Stimulated activated CD8-positive, alpha-beta memory T cell treated with anti-CD3 and anti-CD28 coated beads, Interleukin-4, amount 100 ng/mL, for 24 hours (primary cell): ENCODE results near the gene SEMA3B.
"Not testable (repeated sequence)": the region's sequence is repeated elsewhere in the genome, so short reads cannot be mapped to it uniquely, and the experiment has no call there.

ENCODE experiments used
- DNase-seq: peaks from one replicate; pipeline ENCODE4 v3.0.0-alpha.2; 2020; ENCODE audit warnings: low read depth

Gene SEMA3B

GRCh38 chr3:50294089-50294488, 25.1 kb downstream of the SEMA3B start:
- no peak for DNase-seq

DNA sequence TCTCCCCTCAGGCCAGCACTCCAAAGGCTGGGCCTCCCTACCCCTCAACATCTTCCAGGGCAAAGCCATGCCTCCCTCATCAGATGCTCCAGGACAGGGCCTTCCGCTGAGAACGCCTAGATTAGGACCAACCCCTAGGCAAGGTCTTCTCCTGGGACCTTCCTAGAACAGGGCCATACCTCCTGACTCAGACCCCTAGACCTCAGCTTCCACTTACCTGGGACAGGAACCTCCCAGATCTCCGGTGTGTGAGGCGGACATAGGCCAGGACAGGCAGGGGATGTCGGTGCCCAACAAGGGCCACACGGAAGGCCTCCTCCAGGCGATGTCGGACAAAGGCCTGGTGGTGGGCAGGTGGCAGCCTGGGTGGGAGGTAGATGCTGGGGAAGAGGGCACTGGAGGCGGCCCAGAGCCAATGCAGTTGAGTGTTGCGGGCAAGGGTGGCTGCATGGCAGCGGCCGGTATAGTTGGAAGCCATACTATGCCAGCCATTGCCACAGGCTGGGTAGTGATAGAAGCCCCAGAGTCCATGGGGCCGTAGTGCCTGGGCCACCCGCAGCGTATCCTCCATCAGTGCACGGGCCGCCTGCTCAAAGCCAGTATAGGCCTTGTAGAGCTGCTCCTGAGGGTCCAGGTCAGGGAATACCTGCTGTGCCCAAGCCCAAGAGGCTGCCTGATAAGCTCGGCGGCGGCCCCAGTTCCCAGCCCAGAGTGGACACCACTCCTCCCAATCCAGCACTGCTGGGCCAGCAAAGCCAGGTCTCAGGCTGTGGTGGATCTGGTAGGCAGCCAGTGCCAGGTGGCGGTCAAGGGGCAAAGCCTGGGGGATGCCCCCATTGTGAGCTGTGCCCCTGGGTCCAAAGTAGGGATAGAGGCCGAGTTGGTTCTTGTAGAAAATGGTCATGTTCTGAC, 25.8 kb downstream of the SEMA3B start:
- no peak for DNase-seq

DNA sequence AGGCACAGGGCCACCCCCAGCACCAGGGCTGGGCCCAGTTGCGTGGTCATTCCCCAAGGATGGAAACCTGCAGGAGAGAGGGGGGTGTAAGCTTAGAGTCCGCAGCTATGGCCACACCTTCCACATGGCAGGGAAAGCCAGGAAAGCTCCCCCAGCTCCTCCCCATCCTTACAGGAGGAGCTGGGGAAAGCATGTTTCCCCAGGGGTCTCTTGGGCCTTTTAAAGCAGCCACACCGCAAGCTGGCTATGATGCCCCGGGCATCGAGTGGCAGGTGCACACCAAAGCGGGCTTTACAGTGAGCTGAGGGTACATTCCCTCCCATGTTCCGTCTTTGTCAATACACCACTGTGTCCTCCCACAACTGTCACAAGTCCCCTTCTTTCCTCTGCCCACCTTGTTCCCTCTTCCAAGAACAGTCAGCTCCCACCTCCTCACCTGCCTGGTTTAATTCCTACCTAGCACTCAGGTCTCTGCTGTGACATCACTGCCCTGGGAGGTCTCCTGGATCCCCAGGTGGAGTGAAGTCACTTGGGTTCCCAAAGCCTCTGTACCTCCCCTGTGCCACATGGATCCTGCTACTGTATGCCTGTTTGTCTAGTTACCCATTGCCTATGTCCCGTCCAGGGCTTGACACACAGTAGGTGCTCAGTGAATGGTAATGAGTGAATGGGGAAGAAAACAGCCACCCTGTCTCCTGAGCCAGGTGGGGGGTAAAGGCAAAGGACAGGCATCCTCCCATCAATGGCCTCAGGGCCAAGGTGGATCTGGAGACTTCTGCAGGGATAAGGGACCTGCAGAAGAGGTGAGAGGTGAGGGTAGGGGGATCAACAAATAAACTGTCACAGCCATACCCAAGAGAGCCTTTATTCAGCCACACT, 26.8 kb downstream of the SEMA3B start:
- no peak for DNase-seq

- DNase-seq = no peak
These were observed 27.9 kb downstream of the SEMA3B start for GRCh38 chr3:50296721-50297383.

DNA sequence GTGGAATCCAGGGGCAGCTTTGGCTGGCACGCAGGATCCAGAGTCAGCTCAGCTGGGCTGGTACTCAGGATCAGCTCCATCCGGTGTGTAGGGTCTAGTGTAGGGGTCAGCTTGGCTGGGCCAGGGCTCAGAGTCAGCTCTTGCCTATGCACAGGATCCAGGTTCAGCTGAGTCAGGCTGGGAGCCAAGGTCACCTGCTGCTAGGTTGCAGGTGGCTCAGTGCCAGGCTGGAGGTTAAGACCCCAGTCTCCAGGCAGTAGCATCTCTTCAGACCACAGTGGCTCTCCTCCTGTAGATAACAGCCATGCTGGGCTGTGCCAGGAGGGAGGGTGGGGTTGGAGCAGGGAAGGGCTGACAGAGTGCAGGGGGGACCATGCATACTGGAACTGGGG, 28.4 kb downstream of the SEMA3B start:
- no peak for DNase-seq

DNA sequence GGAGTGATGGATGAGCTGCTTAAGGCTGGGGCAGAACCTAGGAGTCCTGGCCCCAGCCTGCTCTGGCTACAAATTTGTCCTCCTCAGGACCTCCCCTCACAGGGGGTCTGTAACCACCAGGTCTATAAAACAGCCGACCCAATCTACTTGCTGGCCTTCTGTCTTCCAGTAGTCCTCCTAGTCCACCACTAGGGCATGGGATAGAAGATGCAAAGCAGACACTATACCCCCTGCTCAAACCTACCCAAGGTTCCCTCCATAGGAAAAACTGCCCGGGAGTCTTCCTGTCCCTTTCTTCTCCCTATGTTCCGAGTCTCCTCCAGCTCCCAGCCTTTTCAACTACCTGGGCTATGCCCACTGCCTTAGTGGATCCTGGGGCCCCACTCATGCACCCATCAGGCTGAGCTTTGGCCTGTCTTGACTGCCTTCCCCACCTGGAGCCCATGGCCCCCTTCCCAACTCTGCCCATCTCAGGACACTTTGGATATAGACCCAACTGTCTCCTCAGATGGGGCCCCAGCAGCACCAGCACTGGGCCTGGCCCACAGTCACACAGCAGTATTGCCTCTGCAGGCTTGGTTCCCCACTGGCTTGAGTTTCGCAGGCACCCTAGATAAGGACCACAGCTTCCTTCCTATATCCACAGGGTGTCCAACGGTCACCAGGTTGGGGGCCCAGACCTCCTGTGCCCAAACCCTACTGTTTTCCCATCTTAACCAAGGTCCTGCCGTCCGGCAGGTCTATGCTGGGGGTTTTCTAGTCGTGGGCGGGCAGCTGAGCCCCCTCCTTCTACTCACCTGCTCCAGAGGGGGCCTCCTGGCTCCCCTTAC, 29.2 kb downstream of the SEMA3B start:
- DNase-seq = no peak

DNA sequence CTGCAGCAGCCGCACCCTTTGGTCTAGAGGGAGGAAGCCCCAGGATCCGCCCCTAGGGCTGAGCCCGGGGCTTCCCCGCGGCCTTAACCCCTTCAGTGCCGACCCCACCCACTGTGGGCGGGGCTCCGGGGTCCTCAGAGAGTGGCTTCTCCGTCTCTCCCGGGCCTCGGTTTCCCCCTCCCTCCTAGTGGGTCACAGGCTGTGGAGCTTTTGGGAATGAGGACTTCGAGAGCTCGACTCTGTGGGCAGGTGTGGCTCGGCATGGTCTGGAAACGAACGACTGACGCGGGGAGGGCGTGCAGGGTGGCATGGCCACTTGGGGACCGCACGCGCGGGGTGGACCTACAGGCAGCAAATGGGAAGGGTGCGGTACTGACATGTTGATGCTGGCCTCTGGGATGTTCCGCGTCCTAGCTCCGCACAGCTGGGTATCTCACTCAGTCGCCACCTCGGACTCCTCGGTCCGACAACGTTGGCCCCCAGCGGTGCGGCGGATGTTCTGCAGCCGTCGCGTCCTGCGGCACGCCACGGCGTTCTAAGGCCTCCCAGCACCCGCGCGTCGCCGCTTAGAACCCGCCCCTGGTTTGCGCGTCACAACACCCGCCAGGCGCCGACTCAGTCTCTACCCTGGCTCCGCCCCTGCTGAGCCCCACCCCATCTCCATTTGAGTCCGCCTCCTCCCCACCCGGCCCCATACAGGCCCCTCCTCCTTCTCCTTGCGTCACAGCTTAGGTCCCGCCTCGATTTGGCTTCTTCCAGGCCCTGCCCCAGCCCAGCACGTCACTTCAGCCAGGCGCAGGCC, 30.1 kb downstream of the SEMA3B start, which contains the start of the genes HYAL3 and NAA80:
Gene HYAL3, minus strand, starts transcription at position 570 of the 802 bp plus-strand sequence. CDS start 3,803 bp downstream, outside the sequence.
Gene NAA80, minus strand, starts transcription at position 570 of the 802 bp plus-strand sequence. CDS start 1,942 bp downstream, outside the sequence.
- peak; percentile 98 for DNase-seq

DNA sequence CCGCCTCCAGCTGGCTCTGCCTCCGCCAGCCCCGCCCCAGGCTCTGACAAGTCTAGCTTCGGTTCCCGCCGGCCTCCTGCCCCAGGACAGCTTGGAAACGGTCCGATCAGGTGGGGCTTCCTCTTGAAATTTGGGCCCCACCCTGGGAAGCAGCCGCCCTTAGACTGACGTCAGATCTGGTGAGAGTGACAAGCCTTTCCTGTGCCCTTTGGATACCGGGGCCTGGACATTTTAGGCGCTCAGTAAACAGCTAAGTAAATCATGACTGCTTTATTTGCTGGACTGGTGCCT, 30.6 kb downstream of the SEMA3B start:
- DNase-seq = no peak

DNA sequence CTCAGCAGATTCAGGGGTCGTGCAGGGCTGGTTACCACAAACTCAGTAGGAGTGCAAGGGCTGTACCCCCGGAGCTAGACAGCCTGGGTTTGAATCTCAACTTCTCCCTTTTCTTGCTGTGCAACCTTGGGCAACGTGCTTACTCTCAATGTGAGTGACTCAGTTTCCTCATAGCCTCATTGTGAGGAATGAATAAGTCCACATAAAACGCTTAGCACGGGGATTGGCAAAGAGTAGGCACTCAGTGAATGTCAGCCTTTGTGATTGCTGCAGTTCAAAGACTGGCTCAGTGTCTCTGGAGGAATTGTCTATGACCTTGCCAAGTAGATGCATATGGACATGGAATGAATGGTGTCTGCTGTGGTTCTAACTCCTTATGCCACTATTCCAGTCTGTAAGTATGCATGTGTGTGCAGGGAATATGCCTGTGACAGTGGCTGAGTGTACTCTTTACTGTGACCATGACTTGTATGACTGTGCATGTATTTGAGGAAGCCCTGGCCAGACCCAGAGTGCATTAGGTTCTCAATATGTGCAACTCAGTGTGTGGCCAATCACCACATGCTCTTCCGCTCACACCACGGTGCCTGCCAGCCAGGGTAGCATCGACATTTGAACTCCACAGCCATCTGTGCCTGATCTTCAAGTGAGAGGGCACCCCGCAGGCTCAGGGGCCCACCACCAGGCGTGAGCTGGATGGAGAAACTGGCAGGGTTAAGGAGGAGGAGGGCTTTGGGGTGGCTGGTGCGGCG, 31.2 kb downstream of the SEMA3B start:
- no peak for DNase-seq

- DNase-seq = no peak
These were observed 31.8 kb downstream of the SEMA3B start for GRCh38 chr3:50300681-50301254.

DNA sequence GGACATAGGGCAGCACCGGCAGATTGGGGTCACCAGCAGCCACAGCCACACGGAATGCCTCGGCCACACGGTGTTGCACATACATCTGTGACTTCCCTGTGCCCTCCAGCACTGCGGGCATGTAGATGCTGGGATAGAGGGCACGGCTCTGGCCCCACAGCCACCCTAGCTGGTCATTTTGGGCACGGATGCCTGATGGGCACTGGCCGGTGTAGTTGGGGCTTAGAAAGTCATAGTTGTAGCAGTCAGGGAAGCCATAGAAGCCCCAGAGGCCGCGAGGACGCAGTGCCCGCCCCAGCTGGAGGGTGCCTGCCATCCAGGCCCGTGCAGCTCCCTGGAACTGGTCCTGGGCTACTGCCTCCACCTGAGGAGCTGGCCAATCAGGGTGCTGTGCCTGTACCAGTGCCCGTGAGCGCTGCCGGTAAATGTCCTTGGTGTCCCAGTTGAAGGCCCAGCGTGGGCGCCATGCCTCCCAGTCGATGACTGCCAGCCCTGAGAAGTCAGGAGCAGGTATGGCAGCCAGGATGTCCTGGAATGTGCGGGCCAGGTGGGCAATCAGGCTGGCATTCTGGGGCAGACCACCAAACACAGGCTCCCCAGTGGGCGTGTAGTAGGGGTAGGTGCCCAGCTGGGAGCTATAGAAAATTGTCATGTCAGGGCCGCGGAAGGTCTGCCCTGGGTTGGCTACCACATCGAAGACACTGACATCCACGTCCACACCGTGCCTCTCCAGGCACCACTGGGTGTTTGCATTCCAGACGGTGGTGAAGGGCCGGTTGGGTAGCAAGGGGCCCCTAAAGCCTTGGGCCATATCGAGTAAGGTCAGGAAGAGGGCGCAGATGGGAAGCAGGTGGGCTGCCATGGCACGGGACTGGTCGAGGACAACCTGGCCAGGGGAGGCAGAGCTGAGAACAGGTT, 33.4 kb downstream of the SEMA3B start:
- no peak for DNase-seq

GRCh38 chr3:50303013-50303815, 34.3 kb downstream of the SEMA3B start, which contains the start of gene HYAL1:
TSS of gene HYAL1 (minus strand) at chr3:50303574. CDS start at chr3:50302956, 618 bp downstream.
- DNase-seq = no peak

- no peak for DNase-seq
These were observed 35.7 kb downstream of the SEMA3B start for GRCh38 chr3:50304601-50305000.

DNA sequence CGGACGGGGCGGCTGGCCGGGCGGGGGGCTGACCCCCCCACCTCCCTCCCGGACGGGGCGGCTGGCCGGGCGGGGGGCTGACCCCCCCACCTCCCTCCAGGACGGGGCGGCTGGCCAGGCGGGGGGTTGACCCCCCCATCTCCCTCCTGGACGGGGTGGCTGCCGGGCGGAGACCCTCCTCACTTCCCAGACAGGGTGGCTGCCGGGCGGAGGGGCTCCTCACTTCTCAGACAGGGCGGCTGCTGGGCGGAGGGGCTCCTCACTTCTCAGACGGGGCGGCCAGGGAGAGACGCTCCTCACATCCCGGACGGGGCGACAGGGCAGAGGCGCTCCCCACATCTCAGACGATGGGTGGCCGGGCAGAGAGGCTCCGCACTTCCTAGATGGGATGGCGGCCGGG, 43.1 kb downstream of the SEMA3B start:
- DNase-seq = not testable (repeated sequence)

DNA sequence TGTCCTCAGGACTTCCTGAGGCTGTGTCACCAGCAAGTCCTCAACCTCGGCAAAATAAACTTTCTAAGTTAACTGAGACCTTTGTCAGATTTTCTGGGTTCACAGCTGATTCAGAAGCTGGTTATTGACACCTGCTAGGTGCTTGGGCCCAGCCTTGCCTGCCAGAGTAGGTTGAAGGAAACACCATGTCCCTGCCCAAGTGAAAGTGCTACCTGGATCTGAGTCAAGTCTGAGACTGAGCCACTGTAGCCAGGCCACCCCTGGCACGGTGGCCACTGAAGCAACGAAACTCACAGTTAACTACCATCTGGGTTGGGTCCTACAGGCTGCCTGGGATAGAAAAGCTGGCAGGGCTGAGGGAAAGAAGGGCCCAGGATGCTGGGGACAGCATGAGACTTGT, 45.4 kb downstream of the SEMA3B start:
- DNase-seq = no peak

DNA sequence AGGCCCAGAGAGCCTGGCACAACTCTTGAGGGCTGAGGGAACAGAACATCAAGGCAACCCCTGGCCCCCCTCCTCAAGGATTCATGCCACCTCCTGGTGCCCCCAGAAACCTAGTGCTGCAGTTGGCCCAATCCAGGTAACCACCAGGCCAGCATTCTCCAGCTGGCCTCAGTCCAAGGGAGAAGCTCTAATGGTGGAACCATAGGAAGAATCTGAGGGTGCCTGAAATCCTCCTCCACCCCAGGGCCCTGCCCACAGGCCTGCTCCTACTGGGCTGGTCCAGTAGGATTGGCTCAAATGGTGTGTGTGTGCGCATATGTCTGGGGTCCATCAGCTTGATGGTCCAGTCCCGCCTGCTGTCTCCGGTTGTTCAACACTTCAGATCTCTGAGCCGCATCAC, 45.9 kb downstream of the SEMA3B start:
- no peak for DNase-seq

GRCh38 chr3:50316657-50317242, 47.8 kb downstream of the SEMA3B start:
- DNase-seq = peak; percentile 51
